ENCODE results near the gene PSMB7.
A peak's percentile ranks its signal among the peaks of the same experiment; 100 is the strongest.

PSMB7 gene

DNA sequence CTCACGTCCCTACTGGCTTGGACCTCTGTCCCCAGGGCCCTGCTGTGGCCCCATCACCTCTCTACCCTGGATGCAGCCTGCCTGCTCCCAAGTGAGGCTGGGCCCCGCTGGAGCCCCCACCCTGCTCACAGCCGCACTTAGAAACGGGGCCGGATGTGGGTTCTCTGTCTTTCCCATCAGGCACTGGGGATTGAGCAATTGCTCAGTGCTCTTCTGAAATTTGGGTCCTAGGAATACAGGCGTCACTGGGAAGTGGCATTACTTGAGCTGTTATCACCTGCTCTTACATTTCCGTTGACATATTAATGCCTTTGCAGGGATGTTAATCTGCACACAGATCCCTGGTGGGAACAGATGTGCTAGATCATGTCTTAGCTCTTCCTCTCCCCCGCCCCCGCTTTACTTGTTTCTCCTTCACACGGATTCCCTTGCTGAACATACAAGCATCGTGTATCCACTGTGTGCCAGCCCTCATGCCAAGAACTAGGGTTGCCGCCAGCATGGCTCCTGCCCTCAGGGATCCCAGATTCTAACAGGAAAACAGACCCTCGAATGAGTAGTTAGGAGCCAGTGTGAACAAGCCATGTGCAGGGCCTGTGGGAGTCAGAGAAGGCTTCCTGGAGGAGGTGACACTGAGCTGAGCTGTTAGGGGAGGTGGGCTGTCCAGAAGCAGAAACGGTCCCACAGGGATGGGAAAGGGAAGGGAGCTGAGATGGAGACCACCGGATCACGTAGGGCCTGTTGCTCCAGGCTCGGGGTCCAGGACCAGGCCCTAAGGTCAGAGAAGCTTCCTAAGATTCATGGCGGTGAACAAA is 92.4 kb downstream of the PSMB7 start:
- DNase-seq, result no peak

DNA sequence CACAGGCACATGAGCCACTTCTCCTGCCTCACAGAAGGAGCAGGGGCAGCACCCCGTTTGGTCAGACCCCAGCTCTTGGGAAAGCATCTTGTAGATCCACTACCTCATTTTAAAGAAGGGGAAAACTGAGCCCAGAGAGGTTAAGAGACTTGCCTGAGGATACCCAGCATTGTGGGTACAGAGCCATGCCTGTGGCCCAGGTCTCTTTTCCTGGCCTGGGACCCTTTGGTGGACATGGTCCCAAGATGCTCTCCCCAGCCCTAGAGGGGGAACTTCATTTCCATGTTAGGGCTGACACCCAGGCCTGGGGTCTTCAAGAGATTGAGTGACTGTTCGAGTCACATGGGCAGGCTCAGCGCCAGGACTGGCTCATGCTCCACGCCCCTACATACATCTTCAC is 93.3 kb downstream of the PSMB7 start:
- DNase-seq, result no peak

DNA sequence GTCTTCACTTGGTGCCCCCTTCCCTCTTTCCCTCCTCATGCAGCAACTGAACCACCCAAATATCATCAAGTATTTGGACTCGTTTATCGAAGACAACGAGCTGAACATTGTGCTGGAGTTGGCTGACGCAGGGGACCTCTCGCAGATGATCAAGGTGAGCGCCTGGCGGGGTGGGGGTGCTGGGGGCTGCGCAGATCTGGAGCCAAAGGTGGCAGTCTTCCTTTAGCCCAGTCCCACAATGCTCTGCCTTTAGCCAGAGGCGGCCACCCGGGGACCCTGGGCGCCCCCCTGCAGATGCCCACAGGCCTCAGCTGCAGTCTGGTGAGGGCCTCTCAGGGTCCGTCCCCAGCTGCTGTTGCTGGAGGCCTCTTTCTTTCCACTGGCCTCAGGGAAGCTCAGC is 93.8 kb downstream of the PSMB7 start:
- DNase-seq, result no peak

DNA sequence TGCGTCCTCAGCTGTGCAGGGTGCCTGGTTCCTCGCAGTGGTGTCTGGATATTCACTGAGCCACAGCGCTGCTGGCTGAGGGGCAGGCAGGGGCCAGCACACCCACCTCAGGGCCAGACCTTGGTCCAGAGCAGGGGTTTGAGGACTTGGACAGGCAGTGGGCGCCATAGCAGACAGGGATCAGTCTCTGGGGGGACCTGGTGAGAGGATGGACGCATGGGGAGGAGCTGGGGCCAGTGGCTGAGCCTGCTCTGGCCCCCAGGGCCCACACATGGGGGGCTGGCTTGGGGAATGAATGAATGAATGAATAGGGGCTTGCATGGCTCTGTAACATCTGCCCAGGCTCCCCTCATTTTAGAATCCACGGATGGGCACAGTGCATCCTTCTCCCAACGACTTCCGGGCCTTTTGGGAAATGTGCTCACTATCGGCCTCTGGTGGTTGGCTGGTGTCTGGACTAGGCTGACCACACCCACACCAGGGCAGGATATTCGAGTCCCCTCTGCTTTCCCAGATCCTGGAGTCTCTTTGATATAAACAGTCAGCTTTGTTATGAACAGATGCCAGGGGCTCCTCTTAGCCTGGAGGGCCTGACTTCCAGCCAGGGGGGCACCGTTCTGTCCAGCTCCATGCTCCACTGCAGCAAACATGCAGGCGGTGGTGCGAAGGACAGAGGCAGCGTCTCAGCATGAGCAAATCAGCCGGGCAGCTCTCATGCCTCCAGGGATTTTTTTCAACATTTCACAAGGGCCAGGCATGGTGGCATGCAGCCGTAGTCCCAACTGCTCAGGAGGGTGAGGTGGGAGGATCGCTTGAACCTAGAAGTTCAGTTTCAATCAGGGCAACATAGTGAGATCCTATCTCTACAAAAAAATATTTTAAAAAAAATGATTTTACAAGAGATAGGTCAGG is 94.9 kb downstream of the PSMB7 start:
- peak; percentile 32 for DNase-seq

DNA sequence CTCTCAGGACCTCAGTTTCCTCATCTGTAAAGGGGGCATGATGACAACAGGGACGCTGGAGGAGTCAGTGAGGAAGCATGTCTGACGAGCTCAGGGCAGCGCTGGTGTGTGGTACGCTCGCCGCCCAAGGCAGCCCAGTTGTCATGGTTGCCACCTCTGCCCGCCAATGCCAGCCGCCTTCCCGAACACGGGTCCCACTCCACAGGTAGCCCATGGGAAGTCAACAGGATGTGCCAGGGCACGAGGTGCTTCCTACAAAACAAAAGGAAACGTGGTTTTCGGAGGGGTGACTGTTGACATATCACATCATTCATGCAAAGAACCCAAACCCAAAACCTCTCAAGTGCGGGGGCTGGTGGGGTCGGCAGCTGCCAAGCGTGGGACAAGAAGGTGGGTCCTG is 99.4 kb downstream of the PSMB7 start:
- DNase-seq, result no peak

DNA sequence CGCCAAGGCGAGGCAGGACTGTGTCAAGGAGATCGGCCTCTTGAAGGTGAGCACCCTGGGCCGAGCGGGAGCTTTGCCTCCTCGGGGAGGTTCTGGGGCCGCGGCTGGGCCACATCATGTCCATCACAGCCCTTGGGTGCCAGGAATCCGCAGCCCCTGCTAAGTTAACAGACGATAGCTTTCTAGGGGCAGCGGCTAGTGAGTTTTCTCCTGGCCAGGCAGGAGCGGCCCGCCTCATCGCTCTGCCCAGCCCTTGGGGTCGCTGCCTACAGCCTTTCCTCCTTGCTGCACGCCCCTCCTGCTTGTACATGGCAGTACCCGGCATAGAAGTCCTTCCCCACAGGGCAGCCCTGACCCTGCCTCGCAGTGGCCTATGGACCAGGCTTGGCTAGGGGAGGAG is 101.3 kb downstream of the PSMB7 start:
- no peak for DNase-seq

DNA sequence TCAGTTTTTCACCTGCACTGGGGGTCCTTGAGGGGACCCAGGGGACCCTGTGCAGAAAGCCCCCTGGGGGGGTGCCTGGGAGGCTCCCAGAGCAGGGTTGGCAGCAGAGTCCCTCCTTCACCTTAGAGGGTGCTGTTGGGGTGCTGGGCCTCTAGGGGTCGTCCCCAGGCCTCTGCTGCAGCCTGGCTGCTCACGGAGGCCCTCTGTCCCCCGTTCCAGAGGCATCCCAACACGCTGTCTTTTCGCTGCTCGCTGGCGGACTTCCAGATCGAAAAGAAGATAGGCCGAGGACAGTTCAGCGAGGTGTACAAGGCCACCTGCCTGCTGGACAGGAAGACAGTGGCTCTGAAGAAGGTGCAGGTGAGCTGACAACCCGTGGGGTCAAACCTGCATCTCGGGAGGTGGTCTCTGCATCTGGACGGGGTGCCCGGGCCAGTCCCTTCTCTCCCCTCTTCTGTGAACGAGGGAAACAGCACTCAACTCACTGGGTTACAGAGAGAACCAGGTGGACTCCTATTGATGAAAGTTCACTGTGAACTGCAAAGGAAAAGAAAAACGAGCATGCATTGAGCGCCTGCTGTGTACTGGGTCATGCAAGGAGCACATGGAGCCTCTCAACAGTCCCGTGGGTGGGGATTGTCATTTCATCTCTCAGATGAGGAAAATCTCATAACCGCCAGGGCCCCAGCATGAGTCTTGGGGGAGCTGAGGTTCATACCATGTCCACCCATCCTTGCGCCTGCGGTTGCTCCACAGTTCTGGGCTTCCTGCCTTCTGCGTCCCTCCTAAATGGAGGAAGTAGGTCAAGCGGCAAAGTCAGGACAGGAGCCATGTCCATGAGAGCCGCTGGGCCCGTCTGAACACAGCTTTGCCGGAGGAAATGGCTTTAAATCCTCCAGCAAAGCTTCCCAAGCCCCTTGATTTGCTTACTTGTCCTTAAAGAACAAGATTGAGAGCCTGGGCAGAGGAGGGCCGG is 102.7 kb downstream of the PSMB7 start:
- no peak for DNase-seq

DNA sequence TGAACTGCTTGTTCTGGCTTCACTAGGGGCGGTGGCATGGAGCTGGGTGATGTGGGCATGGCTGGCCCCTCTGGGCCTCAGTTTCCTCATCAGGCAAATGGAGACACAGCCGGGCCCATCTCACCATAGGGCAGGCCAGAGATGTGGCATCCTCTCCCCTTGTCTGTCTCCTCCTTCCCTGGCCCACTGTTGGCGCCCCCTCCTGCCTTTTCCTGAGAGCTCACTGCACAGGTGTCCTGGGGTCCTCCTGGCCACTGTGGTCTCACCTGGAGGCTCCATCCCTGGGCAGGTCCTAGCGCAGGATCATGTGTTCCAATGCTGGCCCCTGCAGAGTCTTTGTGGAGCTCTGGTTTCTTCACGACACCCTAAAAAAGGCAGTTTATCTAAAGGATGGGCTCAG is 104.0 kb downstream of the PSMB7 start:
- DNase-seq, result no peak

DNA sequence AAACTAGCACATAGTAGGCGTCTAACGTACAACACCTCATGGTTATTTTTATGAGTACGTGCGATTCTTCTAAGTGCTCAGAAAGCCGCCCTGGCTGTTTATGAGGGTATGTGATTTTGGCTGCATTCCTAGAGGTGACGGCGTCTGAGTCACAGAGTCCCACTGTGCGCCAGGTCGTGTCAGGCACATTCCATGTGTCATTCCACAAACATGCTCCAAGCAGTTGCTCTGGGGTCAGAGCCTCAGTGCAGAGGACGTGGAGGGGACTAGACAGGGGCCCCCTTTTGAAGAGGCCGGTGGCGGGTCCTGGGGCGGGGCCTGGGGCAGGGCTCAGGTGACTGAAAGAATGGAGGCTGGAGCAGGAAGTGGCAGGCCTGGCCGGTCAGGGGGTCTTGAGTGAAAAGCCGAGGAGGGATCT is 105.6 kb downstream of the PSMB7 start:
- no peak for DNase-seq

DNA sequence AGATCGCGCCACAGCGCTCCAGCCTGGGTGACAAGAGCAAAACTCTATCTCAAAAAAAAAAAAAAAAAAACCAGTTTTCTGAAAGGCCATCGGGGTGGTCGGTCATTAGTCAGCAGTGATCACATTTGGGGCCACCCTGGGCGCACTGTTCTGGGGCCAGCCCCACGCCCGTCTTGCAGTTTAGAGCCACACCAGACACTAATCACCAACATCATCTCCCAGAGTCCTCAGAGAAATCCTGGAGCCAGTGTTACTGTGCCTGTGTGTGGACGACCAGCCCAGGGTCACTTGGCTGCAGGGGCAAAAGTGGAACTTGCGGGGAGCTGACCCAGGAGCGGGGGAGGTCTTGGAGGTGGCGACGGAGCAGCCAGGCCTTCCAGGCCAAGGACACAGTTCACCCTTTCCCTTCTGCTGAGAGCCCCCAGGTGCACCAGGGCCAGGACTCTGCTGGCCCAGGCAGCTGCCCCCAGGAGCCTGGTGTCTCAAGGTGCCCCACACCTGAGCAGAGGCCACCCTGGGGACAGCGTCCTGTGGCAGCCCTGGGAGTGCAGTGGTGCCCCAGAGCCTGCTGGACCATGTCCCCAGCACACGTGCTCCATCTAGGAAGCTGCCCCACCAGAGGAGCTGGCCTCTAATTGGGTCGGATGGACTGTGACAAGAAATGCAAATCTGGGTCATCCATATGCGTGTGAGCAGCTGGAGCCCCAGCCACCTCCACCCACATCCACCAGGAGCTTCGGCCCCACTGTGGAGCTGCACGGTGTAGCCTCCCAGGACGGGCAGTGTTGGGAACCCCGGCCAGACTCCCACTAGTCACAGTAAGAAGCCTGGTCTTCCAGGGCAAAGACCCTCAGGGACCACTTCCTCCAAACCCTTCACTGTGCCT is 106.4 kb downstream of the PSMB7 start:
- no peak for DNase-seq

DNA sequence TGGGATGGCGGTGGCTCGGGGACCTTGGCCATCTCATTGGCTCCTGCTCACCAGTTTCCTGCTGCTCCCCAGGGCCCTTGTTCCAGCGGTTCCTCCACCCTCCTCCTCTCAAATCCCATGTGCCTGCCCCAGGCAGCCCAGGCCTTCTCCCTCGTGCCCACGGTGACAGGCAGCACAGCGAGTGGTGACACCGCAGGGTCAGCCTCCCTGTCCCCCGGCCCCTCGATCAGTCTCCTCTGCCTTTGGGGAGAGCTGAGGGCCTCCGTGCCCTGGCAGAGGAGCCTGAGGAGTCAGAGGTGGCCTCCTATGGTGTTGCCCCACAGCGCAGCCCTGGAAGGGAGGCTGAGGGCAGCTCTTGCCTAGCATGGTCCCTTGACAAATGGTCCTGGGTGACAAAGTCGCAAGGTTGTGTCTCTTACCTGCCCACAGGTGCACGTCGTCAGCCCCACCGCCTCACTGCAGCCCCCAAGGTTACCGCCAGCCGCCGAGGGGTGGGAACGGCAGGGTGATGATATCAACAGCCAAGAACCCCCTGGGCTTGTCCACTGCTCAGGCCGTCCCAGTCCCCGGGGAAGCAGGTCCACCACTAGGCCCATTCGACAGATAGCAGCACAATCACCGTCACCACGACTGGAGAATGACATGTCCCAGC is 107.7 kb downstream of the PSMB7 start:
- DNase-seq, result no peak

DNA sequence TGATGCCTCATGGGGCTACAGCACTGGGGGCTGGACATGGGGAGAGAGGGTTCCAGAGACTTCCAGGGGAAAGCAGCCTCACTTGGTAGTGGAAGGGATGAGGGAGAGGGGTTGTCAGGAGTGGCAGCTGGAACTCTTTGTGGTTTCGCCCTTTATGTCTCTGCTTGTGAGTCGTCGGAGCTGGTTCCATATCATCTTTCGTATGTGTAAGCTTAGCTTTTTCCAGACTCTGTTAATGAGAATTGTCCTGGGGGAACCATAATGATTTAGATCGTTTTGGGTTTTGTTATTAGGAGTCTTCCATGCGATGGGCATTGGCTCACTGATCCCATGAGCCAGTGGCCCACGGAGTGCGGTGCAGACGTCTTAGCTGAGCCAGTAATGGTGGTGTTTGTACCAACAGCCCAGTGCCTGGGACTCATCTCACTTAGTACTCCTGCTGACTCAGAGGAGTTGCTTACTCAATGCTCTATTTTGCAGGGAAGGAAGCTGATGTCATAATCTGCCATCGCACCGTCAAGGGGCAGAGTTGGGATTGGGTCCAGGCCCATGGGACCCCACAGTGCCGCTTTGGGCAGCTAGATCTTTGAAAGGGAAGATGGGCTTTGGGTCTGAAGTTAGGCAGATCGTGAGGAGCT is 109.0 kb downstream of the PSMB7 start:
- no peak for DNase-seq

DNA sequence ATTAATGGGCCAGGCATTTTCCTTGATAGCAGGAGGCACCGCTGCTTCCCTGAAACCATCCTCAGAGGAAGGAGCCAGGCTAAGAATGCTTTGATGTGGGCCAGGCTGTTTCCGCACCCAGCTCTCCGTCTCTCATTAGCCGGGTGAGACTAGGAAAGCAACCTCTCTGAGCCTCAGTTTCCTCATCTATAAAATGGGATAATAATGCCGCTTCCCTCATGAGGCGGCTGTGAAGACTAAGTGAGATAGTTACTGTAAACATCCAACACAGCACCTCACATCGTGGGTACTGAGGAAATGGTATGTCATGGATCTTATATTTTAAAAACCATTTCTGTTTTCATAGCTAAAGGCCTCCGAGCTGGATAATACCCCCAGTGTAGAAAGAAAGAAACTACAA is 111.0 kb downstream of the PSMB7 start:
- no peak for DNase-seq

DNA sequence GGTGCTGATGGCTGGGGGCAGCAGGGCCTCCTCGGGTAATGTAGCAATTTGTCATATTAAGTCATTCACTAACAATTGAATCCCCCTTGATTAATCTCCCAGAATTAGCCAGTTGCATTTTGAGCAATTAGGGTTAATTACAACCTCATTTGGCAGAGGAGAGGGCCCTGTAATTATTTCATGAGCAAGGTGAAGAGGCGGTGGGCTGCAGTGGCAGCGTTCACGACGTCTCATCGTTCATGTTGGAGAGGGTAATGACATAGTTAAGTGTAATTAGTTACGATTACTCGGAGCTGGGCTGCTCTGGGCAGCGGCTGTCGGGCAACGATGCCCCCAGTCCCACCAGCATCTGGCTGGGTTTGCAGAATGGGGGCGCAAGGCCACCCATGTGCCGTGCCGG is 111.5 kb downstream of the PSMB7 start:
- no peak for DNase-seq
